ENCODE results near the gene TEN1.
A peak's percentile ranks its signal among the peaks of the same experiment; 100 is the strongest.

TEN1 gene

GRCh38 chr17:75979705-75980187 is 706 bp downstream of the TEN1 start:
- Histone ChIP-seq H3K9me3 (ENCODE audit: control insufficient read depth, low read length) (no peaks in the 10 kb centered on the region), H3K27me3 (replicated peaks; ENCODE audit: control insufficient read depth, insufficient read depth, low read length) (no peaks in the 10 kb centered on the region), H3K36me3 (ENCODE audit: control insufficient read depth, insufficient read depth, low read length, severe bottlenecking) (peaks cover 13% of the 10 kb centered on the region), H3K9ac (ENCODE audit: low read length) (peak overlapping the region; percentile 99), H3K4me1 (ENCODE audit: control insufficient read depth, insufficient read depth, low read length) (peaks cover 65% of the 10 kb centered on the region), H3K4me3 (ENCODE audit: low read length) (peak overlapping the region; percentile 100)
- peak; percentile 88 for DNase-seq (ENCODE audit: low read depth)

GRCh38 chr17:75980188-75981018 is 1.4 kb downstream of the TEN1 start:
- Histone ChIP-seq H3K9me3 (ENCODE audit: control insufficient read depth, low read length) (no peaks in the 10 kb centered on the region), H3K36me3 (ENCODE audit: control insufficient read depth, insufficient read depth, low read length, severe bottlenecking) (peaks cover 7% of the 10 kb centered on the region), H3K4me3 (ENCODE audit: low read length) (peak overlapping the region; percentile 100), H3K9ac (ENCODE audit: low read length) (peak overlapping the region; percentile 99), H3K27me3 (replicated peaks; ENCODE audit: control insufficient read depth, insufficient read depth, low read length) (no peaks in the 10 kb centered on the region), H3K4me1 (ENCODE audit: control insufficient read depth, insufficient read depth, low read length) (peaks cover 70% of the 10 kb centered on the region)
- no peak for DNase-seq (ENCODE audit: low read depth)

GRCh38 chr17:75981019-75981615 is 2.1 kb downstream of the TEN1 start:
- Histone ChIP-seq H3K9me3 (ENCODE audit: control insufficient read depth, low read length) (no peaks in the 10 kb centered on the region), H3K4me3 (ENCODE audit: low read length) (peak overlapping the region; percentile 100), H3K27me3 (replicated peaks; ENCODE audit: control insufficient read depth, insufficient read depth, low read length) (no peaks in the 10 kb centered on the region), H3K36me3 (ENCODE audit: control insufficient read depth, insufficient read depth, low read length, severe bottlenecking) (peaks cover 5% of the 10 kb centered on the region), H3K9ac (ENCODE audit: low read length) (peak overlapping the region; percentile 99), H3K4me1 (ENCODE audit: control insufficient read depth, insufficient read depth, low read length) (peaks cover 63% of the 10 kb centered on the region)
- no peak for DNase-seq (ENCODE audit: low read depth)

GRCh38 chr17:75983501-75984181 is 4.6 kb downstream of the TEN1 start:
- peaks cover 59% of the 10 kb centered on the region for H3K4me1 ChIP-seq (ENCODE audit: control insufficient read depth, insufficient read depth, low read length)
- no peak for DNase-seq (ENCODE audit: low read depth)
- no peaks in the 10 kb centered on the region for H3K9me3 ChIP-seq (ENCODE audit: control insufficient read depth, low read length)
- H3K27me3 ChIP-seq (replicated peaks; ENCODE audit: control insufficient read depth, insufficient read depth, low read length) = no peaks in the 10 kb centered on the region
- peak overlapping the region; percentile 9 for H3K4me3 ChIP-seq (ENCODE audit: low read length)
- no peaks in the 10 kb centered on the region for H3K36me3 ChIP-seq (ENCODE audit: control insufficient read depth, insufficient read depth, low read length, severe bottlenecking)
- peak overlapping the region; percentile 99 for H3K9ac ChIP-seq (ENCODE audit: low read length)

GRCh38 chr17:75985986-75986385 is 6.9 kb downstream of the TEN1 start:
- Histone ChIP-seq H3K9ac (ENCODE audit: low read length) (no peak overlapping the region), H3K36me3 (ENCODE audit: control insufficient read depth, insufficient read depth, low read length, severe bottlenecking) (no peaks in the 10 kb centered on the region), H3K9me3 (ENCODE audit: control insufficient read depth, low read length) (no peaks in the 10 kb centered on the region), H3K4me3 (ENCODE audit: low read length) (no peak overlapping the region), H3K4me1 (ENCODE audit: control insufficient read depth, insufficient read depth, low read length) (peaks cover 46% of the 10 kb centered on the region), H3K27me3 (replicated peaks; ENCODE audit: control insufficient read depth, insufficient read depth, low read length) (no peaks in the 10 kb centered on the region)
- DNase-seq (ENCODE audit: low read depth) = no peak

- Histone ChIP-seq H3K4me3 (ENCODE audit: low read length) (no peak overlapping the region), H3K27me3 (replicated peaks; ENCODE audit: control insufficient read depth, insufficient read depth, low read length) (no peaks in the 10 kb centered on the region), H3K9me3 (ENCODE audit: control insufficient read depth, low read length) (no peaks in the 10 kb centered on the region), H3K4me1 (ENCODE audit: control insufficient read depth, insufficient read depth, low read length) (peaks cover 36% of the 10 kb centered on the region), H3K9ac (ENCODE audit: low read length) (no peak overlapping the region), H3K36me3 (ENCODE audit: control insufficient read depth, insufficient read depth, low read length, severe bottlenecking) (peaks cover 7% of the 10 kb centered on the region)
- no peak for DNase-seq (ENCODE audit: low read depth)
Measured at GRCh38 chr17:75987041-75987440, 8.0 kb downstream of the TEN1 start.

- no peak overlapping the region for H3K4me3 ChIP-seq (ENCODE audit: low read length)
- H3K4me1 ChIP-seq (ENCODE audit: control insufficient read depth, insufficient read depth, low read length) = peaks cover 4% of the 10 kb centered on the region
- H3K9me3 ChIP-seq (ENCODE audit: control insufficient read depth, low read length) = no peaks in the 10 kb centered on the region
- DNase-seq (ENCODE audit: low read depth) = no peak
- H3K27me3 ChIP-seq (replicated peaks; ENCODE audit: control insufficient read depth, insufficient read depth, low read length) = no peaks in the 10 kb centered on the region
- no peak overlapping the region for H3K9ac ChIP-seq (ENCODE audit: low read length)
- H3K36me3 ChIP-seq (ENCODE audit: control insufficient read depth, insufficient read depth, low read length, severe bottlenecking) = peaks cover 12% of the 10 kb centered on the region
Measured at GRCh38 chr17:75991396-75991795, 12.4 kb downstream of the TEN1 start.

GRCh38 chr17:75994802-75995370 is 15.8 kb downstream of the TEN1 start:
- Histone ChIP-seq H3K4me1 (ENCODE audit: control insufficient read depth, insufficient read depth, low read length) (peaks cover 29% of the 10 kb centered on the region), H3K27me3 (replicated peaks; ENCODE audit: control insufficient read depth, insufficient read depth, low read length) (no peaks in the 10 kb centered on the region), H3K36me3 (ENCODE audit: control insufficient read depth, insufficient read depth, low read length, severe bottlenecking) (peaks cover 12% of the 10 kb centered on the region), H3K4me3 (ENCODE audit: low read length) (no peak overlapping the region), H3K9me3 (ENCODE audit: control insufficient read depth, low read length) (no peaks in the 10 kb centered on the region), H3K9ac (ENCODE audit: low read length) (no peak overlapping the region)
- no peak for DNase-seq (ENCODE audit: low read depth)

- H3K9ac ChIP-seq (ENCODE audit: low read length) = no peak overlapping the region
- no peak for DNase-seq (ENCODE audit: low read depth)
- peaks cover 32% of the 10 kb centered on the region for H3K4me1 ChIP-seq (ENCODE audit: control insufficient read depth, insufficient read depth, low read length)
- H3K4me3 ChIP-seq (ENCODE audit: low read length) = no peak overlapping the region
- peaks cover 14% of the 10 kb centered on the region for H3K36me3 ChIP-seq (ENCODE audit: control insufficient read depth, insufficient read depth, low read length, severe bottlenecking)
- no peaks in the 10 kb centered on the region for H3K9me3 ChIP-seq (ENCODE audit: control insufficient read depth, low read length)
- H3K27me3 ChIP-seq (replicated peaks; ENCODE audit: control insufficient read depth, insufficient read depth, low read length) = no peaks in the 10 kb centered on the region
Measured at GRCh38 chr17:75995385-75995925, 16.4 kb downstream of the TEN1 start.

- H3K36me3 ChIP-seq (ENCODE audit: control insufficient read depth, insufficient read depth, low read length, severe bottlenecking) = peaks cover 7% of the 10 kb centered on the region
- no peak overlapping the region for H3K4me3 ChIP-seq (ENCODE audit: low read length)
- peaks cover 32% of the 10 kb centered on the region for H3K4me1 ChIP-seq (ENCODE audit: control insufficient read depth, insufficient read depth, low read length)
- no peaks in the 10 kb centered on the region for H3K27me3 ChIP-seq (replicated peaks; ENCODE audit: control insufficient read depth, insufficient read depth, low read length)
- peak; percentile 47 for DNase-seq (ENCODE audit: low read depth)
- peak overlapping the region; percentile 45 for H3K9ac ChIP-seq (ENCODE audit: low read length)
- no peaks in the 10 kb centered on the region for H3K9me3 ChIP-seq (ENCODE audit: control insufficient read depth, low read length)
Measured at GRCh38 chr17:75996665-75997590, 17.9 kb downstream of the TEN1 start.

Data from adipocyte (in vitro differentiated cells).